ENCODE measurements around the gene ERVMER34-1. TPM values are rescaled to one million over a fixed set of nuclear protein-coding genes. Genes with fewer than 3 reads are reported as not detected.

Gene ERVMER34-1
- total and polyA plus RNA-seq, 12 donors = 1.3 to 10.2 (median 3.6) TPM

- Histone ChIP-seq H3K36me3 (no peaks in the 10 kb centered on the region), H3K27ac (no peak overlapping the region), H3K27me3 (no peaks in the 10 kb centered on the region), H3K4me1 (no peaks in the 10 kb centered on the region), H3K4me3 (no peak overlapping the region), H3K9me3 (no peaks in the 10 kb centered on the region)
- WGBS, 2 donors = 77 to 85% methylated on average over 4 of the region's 4 CpGs
- intact Hi-C loops (cut with DNase I) = no loop called here
- DNase-seq (no peak), ATAC-seq (no peak)
- TF ChIP-seq CTCF (IDR thresholded peaks at IDR 0.05) = no peak
These were observed 7.7 kb downstream of the ERVMER34-1 start for GRCh38 chr4:52743444-52744019.

DNA sequence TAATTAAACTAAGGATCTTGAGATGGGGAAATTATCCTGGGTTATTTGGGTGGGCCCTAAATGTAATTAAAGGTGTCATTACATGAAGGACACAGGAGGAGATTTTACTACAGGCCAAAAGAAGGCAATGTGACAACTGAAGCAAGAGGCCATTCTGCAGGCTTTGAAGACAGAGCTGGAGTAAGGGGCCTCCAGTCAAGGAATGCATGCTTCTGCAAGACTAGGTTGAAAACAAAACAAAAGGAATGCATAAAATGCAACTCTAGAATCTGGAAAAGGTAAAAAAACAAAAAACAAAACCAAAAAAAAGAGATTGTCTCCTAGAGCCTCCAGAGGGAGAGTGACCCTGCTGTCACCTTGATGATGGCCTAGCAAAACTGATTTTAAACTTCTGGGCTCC lies 21.6 kb downstream of the ERVMER34-1 start:
- H3K9me3 ChIP-seq = no peaks in the 10 kb centered on the region
- H3K27ac ChIP-seq = no peak overlapping the region
- no peaks in the 10 kb centered on the region for H3K4me1 ChIP-seq
- DNase-seq (no peak), ATAC-seq (no peak)
- no peaks in the 10 kb centered on the region for H3K27me3 ChIP-seq
- no peaks in the 10 kb centered on the region for H3K36me3 ChIP-seq
- intact Hi-C loops (cut with DNase I) = loop anchor here in 2 of 10 donors (10.0 kb wide), 2 partner anchors 135 to 255 kb away; partner anchors contain the start of gene RASL11B (in 1 of the 2)
- H3K4me3 ChIP-seq = no peak overlapping the region
- TF ChIP-seq CTCF (IDR thresholded peaks at IDR 0.05) = no peak

DNA sequence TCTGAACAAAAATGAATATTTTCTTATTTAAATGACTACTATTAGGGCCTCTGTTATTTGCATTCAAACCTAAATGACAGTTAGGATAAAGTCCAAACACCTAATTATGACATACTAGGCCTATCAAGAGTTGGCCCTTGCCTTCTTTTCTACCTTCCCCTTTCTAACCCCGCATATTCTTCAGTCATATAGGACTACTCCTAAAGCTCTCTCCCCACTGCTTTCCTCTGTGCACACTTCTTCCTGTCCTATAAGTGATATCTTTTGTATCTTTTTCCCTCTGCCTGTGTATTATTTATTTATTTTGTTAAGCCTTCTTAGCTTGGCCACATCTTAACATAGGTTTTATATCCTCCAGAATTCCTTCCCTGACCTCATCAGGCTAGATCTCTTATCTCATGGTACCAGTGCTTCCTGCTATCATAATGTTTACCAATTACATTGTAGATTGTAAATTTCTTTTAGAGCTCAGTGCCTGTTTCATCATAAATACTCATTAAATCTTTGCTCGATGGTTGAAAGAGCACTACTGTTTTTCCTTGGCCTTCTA lies 22.5 kb downstream of the ERVMER34-1 start:
- Histone ChIP-seq H3K36me3 (no peaks in the 10 kb centered on the region), H3K4me3 (no peak overlapping the region), H3K27ac (no peak overlapping the region), H3K9me3 (no peaks in the 10 kb centered on the region), H3K4me1 (no peaks in the 10 kb centered on the region), H3K27me3 (no peaks in the 10 kb centered on the region)
- ATAC-seq (no peak), DNase-seq (no peak)
- 68 to 76% methylated on average over 2 of the region's 2 CpGs for WGBS, 2 donors
- no peak for TF ChIP-seq CTCF (IDR thresholded peaks at IDR 0.05)
- intact Hi-C loops (cut with DNase I) = loop anchor here in 2 of 10 donors (10.0 kb wide), 2 partner anchors 136 to 256 kb away; partner anchors contain the start of gene RASL11B (in 1 of the 2)

- intact Hi-C loops (cut with DNase I) = loop anchor here in 2 of 10 donors (10.0 kb wide), 2 partner anchors 138 to 258 kb away; partner anchors contain the start of gene RASL11B (in 1 of the 2)
- peaks cover 0 to 9% (median 5%) of the 10 kb centered on the region in 9 donors for H3K4me1 ChIP-seq
These were observed 24.2 kb downstream of the ERVMER34-1 start for GRCh38 chr4:52726826-52727580.

More at GRCh38 chr4:52726826-52727580, 24.2 kb downstream of the ERVMER34-1 start:
- no peak for DNase-seq
- Histone ChIP-seq H3K4me3 (no peak overlapping the region), H3K27ac (no peak overlapping the region), H3K27me3 (no peaks in the 10 kb centered on the region), H3K36me3 (no peaks in the 10 kb centered on the region), H3K9me3 (no peaks in the 10 kb centered on the region)
- ATAC-seq = no peak
- no peak for TF ChIP-seq CTCF (IDR thresholded peaks at IDR 0.05)
- WGBS, 2 donors = 81 to 83% methylated on average over 3 of the region's 3 CpGs
